HG03097 (cell line): ENCODE data around the gene LRRN2.
"Not testable (repeated sequence)": the region's sequence is repeated elsewhere in the genome, so short reads cannot be mapped to it uniquely, and the experiment has no call there.

Experiments
- ATAC-seq: cut with Tn5 transposase; IDR thresholded peaks from one replicate; pipeline ENCODE4 v1.9.1; 2021; ENCODE audit not compliant: unreplicated experiment, low FRiP score

Gene LRRN2

GRCh38 chr1:204692841-204693356, 7.4 kb upstream of the LRRN2 start:
- no peak for ATAC-seq

GRCh38 chr1:204692325-204692840, 6.8 kb upstream of the LRRN2 start:
- no peak for ATAC-seq

GRCh38 chr1:204691328-204691730, 5.8 kb upstream of the LRRN2 start:
- not testable (repeated sequence) for ATAC-seq

- ATAC-seq = no peak
Measured at GRCh38 chr1:204688776-204689175, 3.2 kb upstream of the LRRN2 start.

GRCh38 chr1:204688007-204688406, 2.5 kb upstream of the LRRN2 start:
- no peak for ATAC-seq

GRCh38 chr1:204684571-204685235, 835 bp downstream of the LRRN2 start:
- ATAC-seq = no peak

GRCh38 chr1:204684206-204684570, 1.4 kb downstream of the LRRN2 start:
- no peak for ATAC-seq

GRCh38 chr1:204683284-204684205, 2.0 kb downstream of the LRRN2 start:
- ATAC-seq = no peak

- no peak for ATAC-seq
Measured at GRCh38 chr1:204680461-204680860, 5.1 kb downstream of the LRRN2 start.

- ATAC-seq = no peak
Measured at GRCh38 chr1:204680051-204680450, 5.5 kb downstream of the LRRN2 start.

GRCh38 chr1:204678721-204679475, 6.6 kb downstream of the LRRN2 start:
- ATAC-seq = no peak

GRCh38 chr1:204677864-204678263, 7.7 kb downstream of the LRRN2 start:
- no peak for ATAC-seq

GRCh38 chr1:204676043-204676442, 9.5 kb downstream of the LRRN2 start:
- no peak for ATAC-seq

- no peak for ATAC-seq
Measured at GRCh38 chr1:204673909-204674649, 11.5 kb downstream of the LRRN2 start.

GRCh38 chr1:204673209-204673608, 12.3 kb downstream of the LRRN2 start:
- no peak for ATAC-seq

- ATAC-seq = no peak
Measured at GRCh38 chr1:204672482-204673121, 12.9 kb downstream of the LRRN2 start.

GRCh38 chr1:204672069-204672468, 13.5 kb downstream of the LRRN2 start:
- ATAC-seq = no peak

- no peak for ATAC-seq
Measured at GRCh38 chr1:204670152-204670927, 15.2 kb downstream of the LRRN2 start.

GRCh38 chr1:204669579-204669978, 16.0 kb downstream of the LRRN2 start:
- ATAC-seq = no peak
